Heart left ventricle (tissue), 16 donors: ENCODE data around the gene STRN3. TPM values are rescaled to one million over a fixed set of nuclear protein-coding genes. Genes with fewer than 3 reads are reported as not detected.
A peak's percentile ranks its signal among the peaks of the same experiment; 100 is the strongest.

ENCODE experiments used
- ATAC-seq, 4 donors: fragments of 200-7000 bp; cut with Tn5 transposase; one replicate each; pipeline ENCODE4 v1.9.1; 2020 to 2022; ENCODE audit warnings: moderate library complexity in 4 of 4, mild to moderate bottlenecking in 3 of 4, moderate number of reproducible peaks in 1 of 4
- DNase-seq, 5 donors: peaks; one replicate each; pipeline ENCODE4 v3.0.0-alpha.2; 2020
- H3K27ac ChIP-seq, 12 donors: fragments of 200-600 bp; sonication (generic) in 4 of 12; one replicate each; pipeline versions ENCODE4 v1.5.0 to v1.8.0; 2016 to 2022; ENCODE audit warnings: mild to moderate bottlenecking in 2 of 12
- H3K27me3 ChIP-seq, 9 donors: fragments of 200-600 bp; sonication (generic) in 2 of 9; one replicate each; pipeline versions ENCODE4 v1.5.1 to v1.8.0; 2016 to 2022; ENCODE audit warnings: mild to moderate bottlenecking in 3 of 9
- H3K36me3 ChIP-seq, 9 donors: fragments of 200-600 bp; sonication (generic) in 2 of 9; one replicate each; pipeline versions ENCODE4 v1.5.0 to v1.8.0; 2018 to 2022; ENCODE audit warnings: mild to moderate bottlenecking in 2 of 9
- H3K4me1 ChIP-seq, 12 donors: fragments of 200-600 bp; sonication (generic) in 4 of 12; one replicate each; pipeline versions ENCODE4 v1.5.0 to v1.8.0; 2016 to 2022; ENCODE audit warnings: mild to moderate bottlenecking in 3 of 12
- H3K4me3 ChIP-seq, 12 donors: fragments of 200-600 bp; sonication (generic) in 4 of 12; one replicate each; pipeline versions ENCODE4 v1.5.0 to v1.8.0; 2017 to 2022; ENCODE audit warnings: mild to moderate bottlenecking in 9 of 12, moderate library complexity in 4 of 12
- H3K9me3 ChIP-seq, 12 donors: fragments of 200-600 bp; sonication (generic) in 4 of 12; one replicate each; pipeline versions ENCODE4 v1.5.0 to v1.8.0; 2016 to 2022; ENCODE audit warnings: mild to moderate bottlenecking in 1 of 12
- POLR2A ChIP-seq, 2 donors: fragments of 450-650 bp; IDR thresholded peaks; one replicate each; pipeline ENCODE4 v1.6.1; 2017; ENCODE audit warnings: antibody characterized with exemption in 2 of 2, mild to moderate bottlenecking in 2 of 2, moderate library complexity in 2 of 2
- WGBS, 4 donors: extraction: QIAGEN DNeasy Blood & Tissue Kit in 2 of 4; methylation state at CpG; one replicate each; pipeline versions ENCODE4 v1.1.5 to v1.1.7; 2013 to 2018; 5-methylcytosine and 5-hydroxymethylcytosine counted together
- intact Hi-C, 10 donors: fragments of 100-400 bp; cut with DNase I; formaldehyde crosslinking; loops; one replicate each; pipeline versions ENCODE4 v1.11.1 to v1.14.2; 2022
- polyA plus RNA-seq, 2 donors: library from polyadenylated mRNA; stranded (reverse); fragments of 200-250 nt; gene quantifications; one replicate each; pipeline ENCODE4 v1.2.3, GENCODE V29; 2013
- total RNA-seq, 9 donors: library from RNA; depleted of rRNA in 2 of 9; stranded (reverse); fragments of >200 nt in 2 of 9; fragmentation: NEBNext Ultra II Directional in 3 of 9; extraction: Animal tissue kit (Norgen Biotek cat#: 25700) in 3 of 9; gene quantifications; one replicate each; pipeline versions ENCODE4 v1.1.0 to v1.2.4, GENCODE V29; 2016 to 2023
- TF ChIP-seq, protein P1 (sequence below), 12 donors: fragments of 200-600 bp; sonication (generic) in 4 of 12; IDR thresholded peaks; one replicate each; pipeline versions ENCODE4 v1.5.0 to v1.8.0; 2018 to 2022; ENCODE audit warnings: antibody characterized with exemption in 12 of 12, mild to moderate bottlenecking in 5 of 12
- donor health status: ischemic (EF 13 %, LVEDD 7.1; RV severe dilation, severe dysfunction).
- donor health status: healthy with polysubstance abuse.
- donor health status: DM: no; HTN: yes; CAD: no.
- donor health status: DM: no; HTN: no; CAD: no.
- donor health status: ischemic (EF 25% LVEDD 6.9; RV normal size, moderate dysfunction).
- donor health status: ischemic (EF 25% LVEDD 5.7; RV mildly dilated, moderate dysfunction).
- donor health status: healthy.
- donor health status: DM: yes; HTN: yes; CAD: no.
- donor health status: ischemic (EF 35%, LVEDD 5.7; RV mildly dilated, moderate dysfunction).
- donor health status: nonischemic (EF 11% LVEDD 7.7; RV severe dilation, severe dysfunction).
- donor health status: DM: yes; HTN: yes; CAD: no.
- donor health status: PGD.
- donor health status: ischemic (EF 29% LVEDD 5.4; RV normal size, mild dysfunction).
- donor health status: nonischemic (EF 23%, LVEDD 6.1; RV moderate dilation, normal function).

Gene STRN3
- total and polyA plus RNA-seq, 11 donors, result 11.0 to 60.3 (median 44.4) TPM

DNA sequence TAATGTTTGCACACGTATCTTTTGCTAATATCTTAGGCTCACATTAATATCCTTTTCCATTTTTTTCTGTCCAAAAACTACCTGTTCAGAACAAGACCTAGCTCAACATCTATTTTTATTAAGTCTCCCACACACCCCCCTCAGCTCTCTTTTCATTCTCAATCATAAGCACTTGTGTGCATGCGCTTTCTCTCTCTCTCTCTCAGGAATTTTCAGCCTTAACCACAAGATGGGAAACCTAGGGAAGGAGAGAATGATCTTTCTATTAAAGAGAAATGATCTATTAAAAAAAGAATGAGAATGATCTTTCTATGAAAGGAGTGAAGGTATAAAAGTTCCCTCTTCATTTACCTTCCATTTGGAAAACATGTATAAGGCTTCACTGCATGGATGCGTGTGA lies 40.4 kb downstream of the STRN3 start:
- DNase-seq (no peak), ATAC-seq (no peak)
- intact Hi-C loops, result loop anchor here in 1 of 10 donors (2.0 kb wide), 1 partner anchor 95 kb away; no protein-coding TSS in a partner anchor
- Histone ChIP-seq H3K27ac (peak overlapping the region in 1 of 12 donors; percentile 17), H3K4me3 (no peak overlapping the region), H3K9me3 (no peaks in the 10 kb centered on the region), H3K27me3 (no peaks in the 10 kb centered on the region), H3K36me3 (no peaks in the 10 kb centered on the region), H3K4me1 (peaks cover 0 to 49% (median 13%) of the 10 kb centered on the region in 12 donors)
- WGBS, 4 donors, result 88 to 94% (median 92%) methylated on average over 3 of the region's 3 CpGs
- no peak for TF ChIP-seq POLR2A (IDR thresholded peaks at IDR 0.05)
- TF ChIP-seq, protein P1, sequence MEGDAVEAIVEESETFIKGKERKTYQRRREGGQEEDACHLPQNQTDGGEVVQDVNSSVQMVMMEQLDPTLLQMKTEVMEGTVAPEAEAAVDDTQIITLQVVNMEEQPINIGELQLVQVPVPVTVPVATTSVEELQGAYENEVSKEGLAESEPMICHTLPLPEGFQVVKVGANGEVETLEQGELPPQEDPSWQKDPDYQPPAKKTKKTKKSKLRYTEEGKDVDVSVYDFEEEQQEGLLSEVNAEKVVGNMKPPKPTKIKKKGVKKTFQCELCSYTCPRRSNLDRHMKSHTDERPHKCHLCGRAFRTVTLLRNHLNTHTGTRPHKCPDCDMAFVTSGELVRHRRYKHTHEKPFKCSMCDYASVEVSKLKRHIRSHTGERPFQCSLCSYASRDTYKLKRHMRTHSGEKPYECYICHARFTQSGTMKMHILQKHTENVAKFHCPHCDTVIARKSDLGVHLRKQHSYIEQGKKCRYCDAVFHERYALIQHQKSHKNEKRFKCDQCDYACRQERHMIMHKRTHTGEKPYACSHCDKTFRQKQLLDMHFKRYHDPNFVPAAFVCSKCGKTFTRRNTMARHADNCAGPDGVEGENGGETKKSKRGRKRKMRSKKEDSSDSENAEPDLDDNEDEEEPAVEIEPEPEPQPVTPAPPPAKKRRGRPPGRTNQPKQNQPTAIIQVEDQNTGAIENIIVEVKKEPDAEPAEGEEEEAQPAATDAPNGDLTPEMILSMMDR (IDR thresholded peaks at IDR 0.05), result no peak

DNA sequence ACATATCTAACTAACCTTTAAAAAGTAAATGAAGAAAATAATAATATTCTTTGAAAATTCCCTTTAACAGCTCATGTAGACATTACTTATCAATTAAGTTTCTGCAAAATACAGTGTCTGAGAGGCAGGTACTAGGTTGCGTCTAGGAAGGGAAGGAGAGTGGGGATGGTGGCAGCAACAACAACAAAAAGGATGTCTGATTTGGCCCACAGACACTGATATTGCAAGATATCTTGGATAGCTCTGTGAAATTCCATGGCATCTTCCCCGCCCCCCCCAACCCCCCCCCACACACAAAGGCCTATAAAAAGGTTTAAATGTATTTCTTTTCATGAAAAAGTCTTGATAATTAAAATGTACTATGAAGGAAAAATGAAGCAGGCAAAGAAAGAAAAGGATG lies 42.3 kb downstream of the STRN3 start:
- Histone ChIP-seq H3K9me3 (no peaks in the 10 kb centered on the region), H3K4me1 (peaks cover 0 to 42% (median 8%) of the 10 kb centered on the region in 12 donors), H3K4me3 (no peak overlapping the region), H3K27me3 (no peaks in the 10 kb centered on the region), H3K36me3 (no peaks in the 10 kb centered on the region), H3K27ac (no peak overlapping the region)
- ATAC-seq (no peak), DNase-seq (no peak)
- WGBS, 4 donors, result 90 to 97% (median 93%) methylated on average over 2 of the region's 2 CpGs
- no peak for TF ChIP-seq POLR2A (IDR thresholded peaks at IDR 0.05)
- TF ChIP-seq, protein P1 (IDR thresholded peaks at IDR 0.05), result no peak
- intact Hi-C loops, result loop anchor here in 2 of 10 donors (2.0 to 5.0 kb wide), 2 partner anchors 43 to 97 kb away; partner anchors contain the start of genes AP4S1 (in 1 of the 2) and STRN3 (in 1 of the 2)

DNA sequence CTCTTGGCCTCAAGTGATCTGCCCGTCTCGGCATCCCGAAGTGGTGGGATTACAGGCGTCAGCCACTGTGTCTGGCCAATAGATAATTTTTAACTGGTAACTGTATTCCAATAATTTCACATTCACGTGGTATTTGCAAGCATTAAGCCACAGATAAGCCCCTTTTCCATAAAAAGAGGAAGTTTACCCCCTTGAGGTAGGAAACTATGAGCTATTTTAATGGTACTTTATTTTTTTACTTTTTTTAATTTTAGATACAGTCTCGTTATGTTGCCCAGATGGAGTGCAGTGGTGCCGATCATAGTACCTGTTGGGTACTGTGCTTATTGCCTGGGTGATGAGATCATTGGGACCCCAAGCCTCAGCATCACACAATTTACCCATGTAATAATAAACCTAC lies 43.6 kb downstream of the STRN3 start:
- ATAC-seq (no peak), DNase-seq (no peak)
- Histone ChIP-seq H3K4me3 (no peak overlapping the region), H3K4me1 (peaks cover 0 to 29% (median 0%) of the 10 kb centered on the region in 12 donors), H3K9me3 (no peaks in the 10 kb centered on the region), H3K27me3 (no peaks in the 10 kb centered on the region), H3K36me3 (no peaks in the 10 kb centered on the region), H3K27ac (no peak overlapping the region)
- TF ChIP-seq, protein P1 (IDR thresholded peaks at IDR 0.05), result no peak
- no peak for TF ChIP-seq POLR2A (IDR thresholded peaks at IDR 0.05)
- 73 to 86% (median 83%) methylated on average over 7 of the region's 7 CpGs for WGBS, 4 donors
- intact Hi-C loops, result loop anchor here in 1 of 10 donors (5.0 kb wide), 1 partner anchor 45 kb away; the partner anchor contains the start of genes AP4S1 and STRN3

DNA sequence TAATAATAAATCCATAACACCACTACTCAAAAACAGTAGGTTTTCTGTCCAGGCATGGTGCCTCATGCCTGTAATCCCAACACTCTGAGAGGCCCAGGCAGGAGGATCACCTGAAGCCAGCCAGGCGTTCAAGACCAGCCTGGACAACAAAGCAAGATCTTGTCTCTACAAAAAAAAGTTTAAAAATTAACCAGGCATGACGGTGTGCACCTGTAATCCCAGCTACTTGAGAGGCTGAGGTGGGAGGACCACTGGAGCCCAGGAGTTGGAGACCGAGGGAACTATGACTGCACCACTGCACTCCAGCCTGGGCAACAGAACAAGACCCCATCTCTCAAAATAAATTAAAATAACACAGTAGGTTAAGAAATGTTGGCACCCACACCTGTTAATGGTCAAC lies 45.2 kb downstream of the STRN3 start:
- no peak overlapping the region for H3K27ac ChIP-seq
- DNase-seq (no peak), ATAC-seq (no peak)
- intact Hi-C loops, result loop anchor here in 8 of 10 donors (2.0 to 5.0 kb wide), 4 partner anchors 46 to 102 kb away; partner anchors contain the start of genes STRN3 (in 2 of the 8) and AP4S1 (in 1 of the 8)
- WGBS, 4 donors, result 84 to 93% (median 87%) methylated on average over 3 of the region's 3 CpGs
- no peak for TF ChIP-seq POLR2A (IDR thresholded peaks at IDR 0.05)
- TF ChIP-seq, protein P1 (IDR thresholded peaks at IDR 0.05), result no peak
- no peaks in the 10 kb centered on the region for H3K9me3 ChIP-seq
- H3K27me3 ChIP-seq, result no peaks in the 10 kb centered on the region
- H3K36me3 ChIP-seq, result no peaks in the 10 kb centered on the region
- H3K4me1 ChIP-seq, result peaks cover 0 to 27% (median under 1%) of the 10 kb centered on the region in 12 donors
- no peak overlapping the region for H3K4me3 ChIP-seq
